Ovary (tissue), 3 donors: ENCODE results near the gene TNFRSF17.
"Not testable (repeated sequence)": the region's sequence is repeated elsewhere in the genome, so short reads cannot be mapped to it uniquely, and the experiment has no call there.

Source experiments
- CTCF ChIP-seq, 3 donors: fragments of 450-650 bp in 2 of 3; fragments of 200-600 bp in 1 of 3; IDR thresholded peaks; one replicate each; pipeline versions ENCODE4 v1.5.1 to v1.8.0; 2016 to 2022; ENCODE audit warnings: antibody characterized with exemption in 3 of 3, mild to moderate bottlenecking in 1 of 3
- EP300 ChIP-seq: sonication (generic); formaldehyde crosslinking; IDR thresholded peaks from one replicate; pipeline ENCODE4 v1.6.1; 2017; ENCODE audit warnings: antibody characterized with exemption
- donor health status: DM: no; HTN: no; CAD: no.

- TF ChIP-seq CTCF (IDR thresholded peaks at IDR 0.05); EP300: not testable (repeated sequence)
These were observed 41.0 kb upstream of the TNFRSF17 start for GRCh38 chr16:11924046-11924445.
